H1 (cell line): ENCODE measurements around the gene DAP. TPM values are rescaled to one million over a fixed set of nuclear protein-coding genes. Genes with fewer than 3 reads are reported as not detected.

Source experiments
- CTCF ChIA-PET: fragments of 300-600 bp; sonication (Branson Sonifier 250); formaldehyde crosslinking; loops from one replicate; lab custom pipeline; 2021; ENCODE audit not compliant: partially characterized antibody; lab: Charles Lee
- POLR2A ChIA-PET: fragments of 300-600 bp; sonication (Branson Sonifier 250); formaldehyde crosslinking; loops from one replicate; lab custom pipeline; 2021; ENCODE audit warnings: inconsistent platforms; ENCODE audit not compliant: partially characterized antibody; lab: Charles Lee
- DNase-seq, 2 experiments: peaks; one replicate each; pipeline versions ENCODE4 v3.0.0 to v3.0.0-alpha.2; 2010 to 2022; ENCODE audit warnings: low spot score in 2 of 2, low read depth in 1 of 2, mixed read lengths in 1 of 2
- FAIRE-seq: peaks from 2 replicates; lab custom pipeline; 2011; peaks lifted over from hg19 to GRCh38; lab: Jason Lieb, UNC
- H2AFZ ChIP-seq: 2 replicates; pipeline ENCODE4 v1.8.1; 2012; ENCODE audit warnings: low read length, inconsistent platforms
- H2AK5ac ChIP-seq: 2 replicates; pipeline ENCODE4 v1.6.1; 2013; ENCODE audit warnings: low read depth, low read length
- H2BK120ac ChIP-seq: replicated peaks from 2 replicates; pipeline ENCODE3; 2013; ENCODE audit warnings: low read depth, low read length, inconsistent platforms
- H2BK12ac ChIP-seq: 2 replicates; pipeline ENCODE4 v1.6.1; 2013; ENCODE audit warnings: low read depth, low read length
- H2BK15ac ChIP-seq: 2 replicates; pipeline ENCODE4 v1.6.1; 2013; ENCODE audit warnings: low read length
- H2BK20ac ChIP-seq: 2 replicates; pipeline ENCODE4 v1.6.1; 2013; ENCODE audit warnings: low read length
- H2BK5ac ChIP-seq: 2 replicates; pipeline ENCODE4 v1.6.1; 2013; ENCODE audit warnings: low read depth, low read length
- H3K14ac ChIP-seq: 2 replicates; pipeline ENCODE4 v1.6.1; 2013; ENCODE audit warnings: inconsistent platforms; ENCODE audit not compliant: insufficient read length
- H3K18ac ChIP-seq: 2 replicates; pipeline ENCODE4 v1.6.1; 2013; ENCODE audit warnings: low read length; ENCODE audit errors: extremely low read depth
- H3K23ac ChIP-seq: 2 replicates; pipeline ENCODE4 v1.6.1; 2013; ENCODE audit warnings: inconsistent platforms; ENCODE audit not compliant: insufficient read length
- H3K23me2 ChIP-seq: 2 replicates; pipeline ENCODE4 v1.6.1; 2013; ENCODE audit warnings: low read depth, low read length
- H3K27ac ChIP-seq: 2 replicates; pipeline ENCODE4 v1.6.1; 2011; ENCODE audit warnings: low read depth, low read length, inconsistent platforms
- H3K27me3 ChIP-seq, 4 experiments: replicated peaks in 1 of 4; 1 replicate in 1 of 4; 2 replicates in 3 of 4; pipeline versions ENCODE4 v1.6.1 to v1.8.1; 2011 to 2013; ENCODE audit warnings: low read length in 3 of 4, mild to moderate bottlenecking in 3 of 4, inconsistent platforms in 2 of 4, mixed read lengths in 2 of 4, moderate library complexity in 1 of 4; ENCODE audit not compliant: control insufficient read depth in 3 of 4, insufficient read depth in 3 of 4; ENCODE audit errors: extremely low read depth in 1 of 4
- H3K36me3 ChIP-seq, 4 experiments: 2 replicates each; pipeline versions ENCODE4 v1.6.1 to v1.8.1; 2011 to 2013; ENCODE audit warnings: mild to moderate bottlenecking in 4 of 4, low read length in 3 of 4, moderate library complexity in 2 of 4, control low read depth in 1 of 4, inconsistent platforms in 1 of 4; ENCODE audit not compliant: insufficient read depth in 4 of 4, control insufficient read depth in 2 of 4
- H3K4ac ChIP-seq: replicated peaks from 2 replicates; pipeline ENCODE3; 2013; ENCODE audit warnings: low read length, low read depth, mixed read lengths, inconsistent platforms; ENCODE audit not compliant: insufficient read length
- H3K4me1 ChIP-seq, 4 experiments: replicated peaks in 1 of 4; 1 replicate in 1 of 4; 2 replicates in 3 of 4; pipeline versions ENCODE4 v1.6.1 to v1.8.1; 2011 to 2013; ENCODE audit warnings: low read length in 3 of 4, inconsistent platforms in 2 of 4, mixed read lengths in 1 of 4; ENCODE audit not compliant: insufficient read depth in 4 of 4, control insufficient read depth in 3 of 4
- H3K4me2 ChIP-seq, 2 experiments: 2 replicates each; pipeline versions ENCODE4 v1.6.1 to v1.8.1; 2011 to 2013; ENCODE audit warnings: low read depth in 2 of 2, low read length in 2 of 2, control low read depth in 1 of 2, inconsistent platforms in 1 of 2, mild to moderate bottlenecking in 1 of 2; ENCODE audit not compliant: insufficient read depth in 1 of 2
- H3K4me3 ChIP-seq, 4 experiments: fragments of 200-600, 300-600 bp in 1 of 4; sonication (generic), shearing (Covaris generic), sonication (Bioruptor Twin) in 1 of 4; 2 replicates each; pipeline versions ENCODE4 v1.5.1 to v1.8.1; 2011 to 2016; ENCODE audit warnings: low read length in 4 of 4, low read depth in 3 of 4, control low read depth in 2 of 4, inconsistent platforms in 2 of 4, mild to moderate bottlenecking in 2 of 4, mixed read lengths in 1 of 4, moderate library complexity in 1 of 4; ENCODE audit not compliant: insufficient read depth in 2 of 4; ENCODE audit errors: extremely low read depth in 1 of 4
- H3K56ac ChIP-seq: replicated peaks from 2 replicates; pipeline ENCODE3; 2013; ENCODE audit warnings: low read depth, mild to moderate bottlenecking, mixed read lengths, low read length, inconsistent platforms; ENCODE audit not compliant: insufficient read length
- H3K79me1 ChIP-seq: 2 replicates; pipeline ENCODE4 v1.6.1; 2013; ENCODE audit warnings: low read depth, low read length, control low read depth
- H3K79me2 ChIP-seq, 2 experiments: 2 replicates each; pipeline versions ENCODE4 v1.6.1 to v1.8.1; 2012 to 2013; ENCODE audit warnings: low read length in 2 of 2, mild to moderate bottlenecking in 2 of 2, inconsistent platforms in 1 of 2; ENCODE audit not compliant: insufficient read depth in 2 of 2, control insufficient read depth in 1 of 2
- H3K9ac ChIP-seq, 4 experiments: replicated peaks in 1 of 4; 1 replicate in 1 of 4; 2 replicates in 3 of 4; pipeline versions ENCODE4 v1.6.1 to v1.8.1; 2011 to 2013; ENCODE audit warnings: low read depth in 3 of 4, low read length in 3 of 4, control low read depth in 2 of 4, mild to moderate bottlenecking in 2 of 4, moderate library complexity in 2 of 4, inconsistent platforms in 1 of 4; ENCODE audit errors: extremely low read depth in 1 of 4
- H3K9me3 ChIP-seq, 2 experiments: 2 replicates each; pipeline versions ENCODE4 v1.6.1 to v1.8.1; 2012 to 2013; ENCODE audit warnings: mild to moderate bottlenecking in 2 of 2, moderate library complexity in 2 of 2, control low read depth in 1 of 2, inconsistent platforms in 1 of 2, low read depth in 1 of 2, low read length in 1 of 2, mixed read lengths in 1 of 2; ENCODE audit not compliant: insufficient read depth in 2 of 2
- H4K20me1 ChIP-seq, 2 experiments: replicated peaks in 1 of 2; 2 replicates each; pipeline versions ENCODE3 to v1.8.1; 2011 to 2013; ENCODE audit warnings: inconsistent platforms in 2 of 2, low read length in 2 of 2, mild to moderate bottlenecking in 1 of 2; ENCODE audit not compliant: insufficient read depth in 2 of 2, control insufficient read depth in 1 of 2
- H4K5ac ChIP-seq: 2 replicates; pipeline ENCODE4 v1.6.1; 2013; ENCODE audit warnings: low read length, low read depth, mixed read lengths, inconsistent platforms; ENCODE audit not compliant: insufficient read length
- H4K8ac ChIP-seq: 2 replicates; pipeline ENCODE4 v1.8.0; 2013; ENCODE audit warnings: mild to moderate bottlenecking, moderate library complexity, low read length, inconsistent platforms; ENCODE audit not compliant: insufficient read depth; ENCODE audit errors: extremely low read depth
- H4K91ac ChIP-seq: replicated peaks from 2 replicates; pipeline ENCODE3; 2013; ENCODE audit warnings: low read length, mixed read lengths, inconsistent platforms; ENCODE audit not compliant: insufficient read length
- CHD1 ChIP-seq: IDR thresholded peaks from 2 replicates; pipeline ENCODE4 v1.6.1; 2012; ENCODE audit warnings: low read depth, low read length, improper control_type of control experiment
- FOSL1 ChIP-seq: IDR thresholded peaks from 2 replicates; pipeline ENCODE4 v1.6.1; 2011; ENCODE audit warnings: mild to moderate bottlenecking, low read depth, low read length, moderate library complexity; ENCODE audit not compliant: insufficient read depth
- HDAC2 ChIP-seq, 2 experiments: fragments of 300-600 bp in 1 of 2; sonication (generic) in 1 of 2; IDR thresholded peaks; 2 replicates each; pipeline ENCODE4 v1.6.1; 2011 to 2012; ENCODE audit warnings: low read depth in 2 of 2, low read length in 2 of 2, mild to moderate bottlenecking in 2 of 2, moderate library complexity in 2 of 2, borderline replicate concordance in 1 of 2, inconsistent platforms in 1 of 2
- KDM5A ChIP-seq: fragments of 200-600 bp; IDR thresholded peaks from 2 replicates; pipeline ENCODE4 v1.7.1; 2012; ENCODE audit warnings: mild to moderate bottlenecking, low read length, inconsistent platforms, mixed read lengths
- MAFK ChIP-seq: IDR thresholded peaks from 2 replicates; pipeline ENCODE4 v1.6.1; 2012; ENCODE audit warnings: low read depth, mild to moderate bottlenecking, improper control_type of control experiment, low read length
- WGBS, 2 experiments: shearing (Covaris generic) in 1 of 2; methylation state at CpG; one replicate each; pipeline versions ENCODE4 v1.1.6 to v1.1.7; 2013 to 2015; ENCODE audit warnings: low lambda C conversion rate in 2 of 2, mixed read lengths in 2 of 2, inconsistent platforms in 1 of 2, low coverage in 1 of 2, missing lambda C conversion rate in 1 of 2; ENCODE audit not compliant: insufficient replicate concordance in 2 of 2, insufficient coverage in 1 of 2, insufficient read length in 1 of 2; ENCODE audit errors: extremely low coverage in 1 of 2, missing lambda C conversion rate in 1 of 2; 5-methylcytosine and 5-hydroxymethylcytosine counted together
- polyA plus RNA-seq, 7 experiments: library from polyadenylated mRNA; depleted of rRNA in 3 of 7; stranded (reverse) in 5 of 7; unstranded in 2 of 7; fragments of >200 nt in 5 of 7; fragments of 200-250 nt in 2 of 7; gene quantifications; 1 replicate in 5 of 7; 2 replicates in 1 of 7; 4 replicates in 1 of 7; pipeline versions ENCODE4 v1.2.1 to v1.2.3, GENCODE V29; 2011 to 2013; ENCODE audit warnings: missing spikeins in 2 of 7, mixed read lengths in 2 of 7
- total RNA-seq: library from RNA; stranded (reverse); fragmentation: NEBNext Ultra II Directional; extraction: Animal tissue kit (Norgen Biotek cat#: 25700); gene quantifications from 2 replicates; pipeline ENCODE4 v1.2.1, GENCODE V29; 2021

Gene DAP
- total and polyA plus RNA-seq, 2 of the 8 experiments (the other 6 are each of a cell fraction or from before 2014, with no cell fraction given): 26.2 to 44.4 TPM

DNA sequence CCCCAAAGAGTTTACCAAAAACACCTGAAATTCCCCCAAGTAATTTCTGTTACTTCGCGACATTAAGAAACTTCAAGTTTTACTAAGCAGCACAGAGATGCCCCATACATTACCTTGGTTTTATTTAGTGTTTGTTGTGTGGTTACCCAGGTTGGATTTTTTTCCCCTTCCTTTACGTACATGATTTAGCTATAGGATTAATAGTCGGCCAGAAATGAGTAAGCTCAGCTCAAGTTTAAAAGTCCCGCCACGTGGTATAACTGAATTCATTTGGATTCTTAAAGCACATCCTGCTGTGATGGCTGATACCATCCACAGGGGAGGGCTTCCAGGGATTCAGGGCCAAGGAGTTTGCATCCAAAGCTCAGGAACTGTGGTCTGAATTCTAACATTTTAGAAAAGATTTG lies 75.9 kb downstream of the DAP start:
- H3K18ac ChIP-seq: no peak overlapping the region
- no peak overlapping the region for H2AFZ ChIP-seq
- CTCF ChIA-PET: interaction anchor here (0.9 to 4.8 kb wide), 11 partner anchors 10 to 232 kb away, joined by 3 to 35 read pairs (median 4); no protein-coding TSS in a partner anchor
- H3K27ac ChIP-seq: no peak overlapping the region
- H4K5ac ChIP-seq: no peak overlapping the region
- H3K23me2 ChIP-seq: no peaks in the 10 kb centered on the region
- FAIRE-seq (no peak), DNase-seq (no peak)
- 69% methylated on average over 6 of the region's 6 CpGs; no CpG with 5 or more reads in 1 of the 2 experiments for whole genome bisulfite sequencing, 2 experiments
- no peaks in the 10 kb centered on the region; the same call in 1 of the 2 replicates for H3K79me1 ChIP-seq
- H4K8ac ChIP-seq: no peak overlapping the region
- peaks cover 0 to 2% of the 10 kb centered on the region in 2 experiments for H4K20me1 ChIP-seq
- no peak overlapping the region for H3K23ac ChIP-seq
- no peak for TF ChIP-seq HDAC2 (IDR thresholded peaks at IDR 0.05; ENCODE audit: borderline replicate concordance in 1 of 2, low read depth in 2 of 2, low read length in 2 of 2)
- TF ChIP-seq CHD1: no peak
- TF ChIP-seq FOSL1: no peak
- TF ChIP-seq MAFK: no peak
- TF ChIP-seq KDM5A: no peak
- POLR2A ChIA-PET: no interaction called here
- no peak overlapping the region for H2BK5ac ChIP-seq
- H3K9ac ChIP-seq: no peak overlapping the region
- H3K27me3 ChIP-seq: no peaks in the 10 kb centered on the region
- H3K4ac ChIP-seq: no peak overlapping the region
- no peak overlapping the region for H2AK5ac ChIP-seq
- H3K4me3 ChIP-seq: no peak overlapping the region
- no peak overlapping the region for H3K56ac ChIP-seq
- H2BK15ac ChIP-seq: no peak overlapping the region
- peaks cover 0 to 14% (median 5%) of the 10 kb centered on the region in 4 experiments; a peak in 6 of 7 replicates for H3K4me1 ChIP-seq
- no peak overlapping the region for H3K4me2 ChIP-seq
- 0 out of 8 replicates have a peak, but pooled peaks cover 0 to 3% (median 3%) of the 10 kb centered on the region in 4 experiments for H3K36me3 ChIP-seq
- H3K79me2 ChIP-seq: peaks cover 0 to 3% of the 10 kb centered on the region in 2 experiments; a peak in 1 of 4 replicates
- no peak overlapping the region for H2BK12ac ChIP-seq
- H3K9me3 ChIP-seq: no peaks in the 10 kb centered on the region
- no peak overlapping the region for H2BK120ac ChIP-seq
- no peak overlapping the region for H3K14ac ChIP-seq
- H4K91ac ChIP-seq: no peak overlapping the region
- H2BK20ac ChIP-seq: no peak overlapping the region
